ENCODE data around the gene GP1BA.

The GP1BA gene

DNA sequence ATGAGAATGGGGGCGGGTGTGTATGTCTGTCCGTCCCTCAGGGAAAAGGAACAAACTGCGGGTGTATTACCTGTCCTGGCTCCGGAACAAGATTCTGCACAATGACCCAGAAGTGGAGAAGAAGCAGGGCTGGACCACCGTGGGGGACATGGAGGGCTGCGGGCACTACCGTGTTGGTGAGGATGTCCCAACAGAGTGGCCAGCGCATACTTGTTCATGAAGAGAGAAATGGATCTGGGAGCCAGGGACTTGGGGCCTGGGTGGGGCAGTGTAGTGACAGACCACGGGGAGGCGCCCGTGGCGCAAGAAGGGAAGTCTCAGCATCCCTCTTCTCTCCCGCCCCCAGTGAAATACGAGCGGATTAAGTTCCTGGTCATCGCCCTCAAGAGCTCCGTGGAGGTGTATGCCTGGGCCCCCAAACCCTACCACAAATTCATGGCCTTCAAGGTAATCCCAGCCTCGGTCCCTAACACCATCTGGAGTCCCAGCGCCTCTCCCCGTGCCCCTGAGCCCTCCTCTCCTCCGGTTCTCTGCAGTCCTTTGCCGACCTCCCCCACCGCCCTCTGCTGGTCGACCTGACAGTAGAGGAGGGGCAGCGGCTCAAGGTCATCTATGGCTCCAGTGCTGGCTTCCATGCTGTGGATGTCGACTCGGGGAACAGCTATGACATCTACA lies 36.3 kb upstream of the GP1BA start:
- no peaks in the 10 kb centered on the region for H3K79me2 ChIP-seq (ENCODE audit: control insufficient read depth, low read length)
- H3K4me1 ChIP-seq (ENCODE audit: control insufficient read depth, low read length), result peaks cover 15% of the 10 kb centered on the region
- peaks cover 24% of the 10 kb centered on the region for H3K36me3 ChIP-seq (ENCODE audit: control insufficient read depth, low read length)
- peaks cover 12% of the 10 kb centered on the region for H3K27me3 ChIP-seq (ENCODE audit: control insufficient read depth, low read length)
- no peaks in the 10 kb centered on the region for H3F3A ChIP-seq (ENCODE audit: control insufficient read depth, insufficient read depth)
- no peak for TF ChIP-seq EZH2phosphoT487 (IDR thresholded peaks at IDR 0.05; ENCODE audit: borderline replicate concordance, low read length)
- TF ChIP-seq, protein P1, sequence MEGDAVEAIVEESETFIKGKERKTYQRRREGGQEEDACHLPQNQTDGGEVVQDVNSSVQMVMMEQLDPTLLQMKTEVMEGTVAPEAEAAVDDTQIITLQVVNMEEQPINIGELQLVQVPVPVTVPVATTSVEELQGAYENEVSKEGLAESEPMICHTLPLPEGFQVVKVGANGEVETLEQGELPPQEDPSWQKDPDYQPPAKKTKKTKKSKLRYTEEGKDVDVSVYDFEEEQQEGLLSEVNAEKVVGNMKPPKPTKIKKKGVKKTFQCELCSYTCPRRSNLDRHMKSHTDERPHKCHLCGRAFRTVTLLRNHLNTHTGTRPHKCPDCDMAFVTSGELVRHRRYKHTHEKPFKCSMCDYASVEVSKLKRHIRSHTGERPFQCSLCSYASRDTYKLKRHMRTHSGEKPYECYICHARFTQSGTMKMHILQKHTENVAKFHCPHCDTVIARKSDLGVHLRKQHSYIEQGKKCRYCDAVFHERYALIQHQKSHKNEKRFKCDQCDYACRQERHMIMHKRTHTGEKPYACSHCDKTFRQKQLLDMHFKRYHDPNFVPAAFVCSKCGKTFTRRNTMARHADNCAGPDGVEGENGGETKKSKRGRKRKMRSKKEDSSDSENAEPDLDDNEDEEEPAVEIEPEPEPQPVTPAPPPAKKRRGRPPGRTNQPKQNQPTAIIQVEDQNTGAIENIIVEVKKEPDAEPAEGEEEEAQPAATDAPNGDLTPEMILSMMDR (IDR thresholded peaks at IDR 0.05; ENCODE audit: low read depth, low read length, poor library complexity, severe bottlenecking), result no peak
- no peaks in the 10 kb centered on the region for H3K9me2 ChIP-seq (replicated peaks; ENCODE audit: control insufficient read depth, low read length)
- no peak overlapping the region for H3K27ac ChIP-seq (ENCODE audit: low read depth, low read length)
- no peak overlapping the region for H3K4me3 ChIP-seq (ENCODE audit: low read length)
- no peaks in the 10 kb centered on the region; the same call in 1 of the 2 replicates for H4K20me1 ChIP-seq (ENCODE audit: control insufficient read depth, insufficient read depth, low read depth, low read length)
- H3K4me2 ChIP-seq (ENCODE audit: low read length), result no peak overlapping the region
- no peaks in the 10 kb centered on the region for H3K9me3 ChIP-seq (ENCODE audit: control insufficient read depth, insufficient read depth, low read length)

DNA sequence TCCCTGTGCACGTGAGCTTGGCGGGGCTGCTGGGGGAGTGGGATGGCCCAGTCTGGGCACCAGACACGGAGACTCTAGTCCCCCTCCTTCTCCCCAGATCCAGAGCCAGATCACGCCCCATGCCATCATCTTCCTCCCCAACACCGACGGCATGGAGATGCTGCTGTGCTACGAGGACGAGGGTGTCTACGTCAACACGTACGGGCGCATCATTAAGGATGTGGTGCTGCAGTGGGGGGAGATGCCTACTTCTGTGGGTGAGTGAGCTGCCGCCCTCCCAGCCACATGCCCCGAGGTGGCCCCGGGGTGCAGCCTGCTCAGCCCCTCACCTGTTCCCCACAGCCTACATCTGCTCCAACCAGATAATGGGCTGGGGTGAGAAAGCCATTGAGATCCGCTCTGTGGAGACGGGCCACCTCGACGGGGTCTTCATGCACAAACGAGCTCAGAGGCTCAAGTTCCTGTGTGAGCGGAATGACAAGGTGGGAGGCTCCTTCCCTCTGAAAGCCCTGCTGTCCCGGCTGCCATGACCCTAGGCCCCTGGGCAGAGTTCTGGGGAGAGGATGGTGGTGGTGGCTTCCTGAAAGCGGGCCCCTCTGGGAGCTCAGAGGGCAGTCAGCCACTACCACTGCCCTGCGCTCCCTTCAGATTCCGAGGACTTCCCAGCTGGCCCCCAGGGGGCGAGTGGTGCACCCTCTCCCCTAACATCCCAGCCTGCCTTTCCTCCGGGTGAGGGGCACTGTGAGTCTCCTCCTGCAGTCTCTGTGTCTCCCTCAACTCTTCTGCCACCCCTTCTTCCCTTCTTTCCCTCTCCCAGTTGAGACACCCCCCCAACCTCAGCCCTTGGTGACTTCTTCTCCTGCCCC lies 35.5 kb upstream of the GP1BA start:
- TF ChIP-seq EZH2phosphoT487 (IDR thresholded peaks at IDR 0.05; ENCODE audit: borderline replicate concordance, low read length), result no peak
- TF ChIP-seq, protein P1 (IDR thresholded peaks at IDR 0.05; ENCODE audit: low read depth, low read length, poor library complexity, severe bottlenecking), result no peak
- Histone ChIP-seq H3K4me3 (ENCODE audit: low read length) (no peak overlapping the region), H4K20me1 (ENCODE audit: control insufficient read depth, insufficient read depth, low read depth, low read length) (no peaks in the 10 kb centered on the region; the same call in 1 of the 2 replicates), H3K27me3 (ENCODE audit: control insufficient read depth, low read length) (peaks cover 14% of the 10 kb centered on the region), H3K27ac (ENCODE audit: low read depth, low read length) (no peak overlapping the region), H3K9me3 (ENCODE audit: control insufficient read depth, insufficient read depth, low read length) (no peaks in the 10 kb centered on the region), H3K9me2 (replicated peaks; ENCODE audit: control insufficient read depth, low read length) (no peaks in the 10 kb centered on the region), H3F3A (ENCODE audit: control insufficient read depth, insufficient read depth) (no peaks in the 10 kb centered on the region), H3K36me3 (ENCODE audit: control insufficient read depth, low read length) (peaks cover 17% of the 10 kb centered on the region), H3K4me2 (ENCODE audit: low read length) (no peak overlapping the region), H3K79me2 (ENCODE audit: control insufficient read depth, low read length) (no peaks in the 10 kb centered on the region), H3K4me1 (ENCODE audit: control insufficient read depth, low read length) (peaks cover 21% of the 10 kb centered on the region)

DNA sequence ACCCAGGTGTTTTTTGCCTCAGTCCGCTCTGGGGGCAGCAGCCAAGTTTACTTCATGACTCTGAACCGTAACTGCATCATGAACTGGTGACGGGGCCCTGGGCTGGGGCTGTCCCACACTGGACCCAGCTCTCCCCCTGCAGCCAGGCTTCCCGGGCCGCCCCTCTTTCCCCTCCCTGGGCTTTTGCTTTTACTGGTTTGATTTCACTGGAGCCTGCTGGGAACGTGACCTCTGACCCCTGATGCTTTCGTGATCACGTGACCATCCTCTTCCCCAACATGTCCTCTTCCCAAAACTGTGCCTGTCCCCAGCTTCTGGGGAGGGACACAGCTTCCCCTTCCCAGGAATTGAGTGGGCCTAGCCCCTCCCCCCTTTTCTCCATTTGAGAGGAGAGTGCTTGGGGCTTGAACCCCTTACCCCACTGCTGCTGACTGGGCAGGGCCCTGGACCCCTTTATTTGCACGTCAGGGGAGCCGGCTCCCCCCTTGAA lies 34.8 kb upstream of the GP1BA start:
- no peaks in the 10 kb centered on the region for H3K9me2 ChIP-seq (replicated peaks; ENCODE audit: control insufficient read depth, low read length)
- H3K36me3 ChIP-seq (ENCODE audit: control insufficient read depth, low read length), result peaks cover 14% of the 10 kb centered on the region
- no peaks in the 10 kb centered on the region for H3K9me3 ChIP-seq (ENCODE audit: control insufficient read depth, insufficient read depth, low read length)

More for the DNA sequence above, 34.8 kb upstream of the GP1BA start:
- H3K4me1 ChIP-seq (ENCODE audit: control insufficient read depth, low read length), result peaks cover 21% of the 10 kb centered on the region
- H3K27ac ChIP-seq (ENCODE audit: low read depth, low read length), result no peak overlapping the region
- H3K27me3 ChIP-seq (ENCODE audit: control insufficient read depth, low read length), result peaks cover 14% of the 10 kb centered on the region
- TF ChIP-seq EZH2phosphoT487 (IDR thresholded peaks at IDR 0.05; ENCODE audit: borderline replicate concordance, low read length), result no peak
- TF ChIP-seq, protein P1 (IDR thresholded peaks at IDR 0.05; ENCODE audit: low read depth, low read length, poor library complexity, severe bottlenecking), result no peak
- no peaks in the 10 kb centered on the region for H3K79me2 ChIP-seq (ENCODE audit: control insufficient read depth, low read length)
- H3K4me3 ChIP-seq (ENCODE audit: low read length), result no peak overlapping the region
- H3K4me2 ChIP-seq (ENCODE audit: low read length), result no peak overlapping the region
- no peaks in the 10 kb centered on the region; the same call in 1 of the 2 replicates for H4K20me1 ChIP-seq (ENCODE audit: control insufficient read depth, insufficient read depth, low read depth, low read length)
- no peaks in the 10 kb centered on the region for H3F3A ChIP-seq (ENCODE audit: control insufficient read depth, insufficient read depth)
